Breast epithelium (tissue), 4 donors: ENCODE results near the gene PTPDC1. TPM values are rescaled to one million over a fixed set of nuclear protein-coding genes. Genes with fewer than 3 reads are reported as not detected.

Experiments
- DNase-seq, 2 donors: peaks; one replicate each; pipeline ENCODE4 v3.0.0-alpha.2; 2019; ENCODE audit warnings: low spot score in 2 of 2
- H3K27ac ChIP-seq, 2 donors: fragments of 200-600 bp; sonication (generic) in 1 of 2; one replicate each; pipeline ENCODE4 v1.5.1; 2016 to 2019; ENCODE audit warnings: mild to moderate bottlenecking in 1 of 2
- H3K27me3 ChIP-seq, 2 donors: fragments of 200-600 bp; sonication (generic) in 1 of 2; one replicate each; pipeline versions ENCODE4 v1.5.1 to v1.6.0; 2017 to 2019; ENCODE audit warnings: control low read depth in 1 of 2, mild to moderate bottlenecking in 1 of 2
- H3K36me3 ChIP-seq: fragments of 200-600 bp; one replicate; pipeline ENCODE4 v1.5.1; 2019
- H3K4me1 ChIP-seq, 2 donors: fragments of 200-600 bp; sonication (generic); one replicate each; pipeline ENCODE4 v1.5.1; 2016 to 2019; ENCODE audit warnings: control low read depth in 1 of 2
- H3K4me3 ChIP-seq, 3 donors: fragments of 200-600 bp; sonication (generic); 1 replicate in 2 of 3; 2 replicates in 1 of 3; pipeline ENCODE4 v1.5.1; 2016 to 2019; ENCODE audit warnings: mild to moderate bottlenecking in 3 of 3, moderate library complexity in 2 of 3
- H3K9me3 ChIP-seq, 2 donors: fragments of 200-600 bp; sonication (generic) in 1 of 2; one replicate each; pipeline ENCODE4 v1.5.1; 2016 to 2019; ENCODE audit warnings: control low read depth in 1 of 2
- CTCF ChIP-seq, 3 donors: fragments of 450-650 bp; IDR thresholded peaks; one replicate each; pipeline ENCODE4 v1.5.1; 2016 to 2017; ENCODE audit warnings: antibody characterized with exemption in 3 of 3, mild to moderate bottlenecking in 3 of 3, moderate library complexity in 3 of 3
- POLR2A ChIP-seq: fragments of 450-650 bp; IDR thresholded peaks from one replicate; pipeline ENCODE4 v1.6.1; 2016; ENCODE audit warnings: antibody characterized with exemption, mild to moderate bottlenecking, moderate library complexity
- POLR2AphosphoS5 ChIP-seq, 3 donors: sonication (generic); formaldehyde crosslinking; IDR thresholded peaks; one replicate each; pipeline ENCODE4 v1.6.1; 2017; ENCODE audit warnings: antibody characterized with exemption in 3 of 3
- intact Hi-C: fragments of 100-400 bp; cut with DNase I; formaldehyde crosslinking; loops from one replicate; pipeline ENCODE4 v1.15.1; 2023; ENCODE audit warnings: low total_unique reads
- total RNA-seq, 3 donors: library from RNA; depleted of rRNA; stranded (reverse); fragments of >200 nt; gene quantifications; one replicate each; pipeline ENCODE4 v1.1.0, GENCODE V29; 2016

Gene PTPDC1
- 10 to 100 TPM; 11.4 to 12.1 (median 12.0) TPM for total RNA-seq

GRCh38 chr9:94084314-94084713 is at the start of gene PTPDC1:
TSS of gene PTPDC1 (plus strand) at chr9:94084464. CDS start at chr9:94084531, 67 bp downstream.
- Histone ChIP-seq H3K4me3 (peak within 1 kb of the TSS in 1 of 3 donors; percentile 7), H3K27ac (no peak within 1 kb of the TSS), H3K27me3 (no peaks in the 10 kb centered on the region), H3K36me3 (no peaks in the 10 kb centered on the region), H3K9me3 (no peaks in the 10 kb centered on the region), H3K4me1 (no peaks in the 10 kb centered on the region)
- no peak for DNase-seq
- intact Hi-C loops = no loop called here
- TF ChIP-seq CTCF (IDR thresholded peaks at IDR 0.05) (no peak), POLR2A (no peak)

- intact Hi-C loops = no loop called here
- no peak for DNase-seq
Observed at GRCh38 chr9:94034511-94034910, 49.8 kb upstream of the PTPDC1 start.

GRCh38 chr9:94039786-94040185 is 44.5 kb upstream of the PTPDC1 start:
- no peak for DNase-seq
- H3K4me3 ChIP-seq = no peak overlapping the region
- H3K27ac ChIP-seq = no peak overlapping the region
- TF ChIP-seq CTCF (IDR thresholded peaks at IDR 0.05) = no peak
- TF ChIP-seq POLR2AphosphoS5 (IDR thresholded peaks at IDR 0.05) = no peak
- no peaks in the 10 kb centered on the region for H3K36me3 ChIP-seq
- H3K4me1 ChIP-seq = no peaks in the 10 kb centered on the region
- no peaks in the 10 kb centered on the region for H3K9me3 ChIP-seq
- no peaks in the 10 kb centered on the region for H3K27me3 ChIP-seq
- intact Hi-C loops = no loop called here

More at GRCh38 chr9:94034511-94034910, 49.8 kb upstream of the PTPDC1 start:
- TF ChIP-seq POLR2A (no peak), CTCF (IDR thresholded peaks at IDR 0.05) (no peak), POLR2AphosphoS5 (IDR thresholded peaks at IDR 0.05) (no peak)
- H3K4me1 ChIP-seq = no peaks in the 10 kb centered on the region
- no peak overlapping the region for H3K4me3 ChIP-seq
- no peaks in the 10 kb centered on the region for H3K27me3 ChIP-seq
- H3K36me3 ChIP-seq = no peaks in the 10 kb centered on the region
- H3K27ac ChIP-seq = no peak overlapping the region
- H3K9me3 ChIP-seq = no peaks in the 10 kb centered on the region

- Histone ChIP-seq H3K27me3 (no peaks in the 10 kb centered on the region), H3K27ac (no peak overlapping the region), H3K4me1 (no peaks in the 10 kb centered on the region), H3K4me3 (no peak overlapping the region), H3K36me3 (no peaks in the 10 kb centered on the region), H3K9me3 (no peaks in the 10 kb centered on the region)
- TF ChIP-seq POLR2A (no peak), CTCF (IDR thresholded peaks at IDR 0.05) (no peak), POLR2AphosphoS5 (IDR thresholded peaks at IDR 0.05) (no peak)
- intact Hi-C loops = no loop called here
- DNase-seq = no peak
Observed at GRCh38 chr9:94042516-94043360, 41.5 kb upstream of the PTPDC1 start.

- Histone ChIP-seq H3K9me3 (peaks cover 9 to 14% of the 10 kb centered on the region in 2 donors), H3K27ac (no peak overlapping the region), H3K27me3 (no peaks in the 10 kb centered on the region), H3K4me1 (no peaks in the 10 kb centered on the region), H3K36me3 (no peaks in the 10 kb centered on the region), H3K4me3 (no peak overlapping the region)
- intact Hi-C loops = no loop called here
- DNase-seq = no peak
- TF ChIP-seq POLR2A = no peak
- no peak for TF ChIP-seq POLR2AphosphoS5 (IDR thresholded peaks at IDR 0.05)
- TF ChIP-seq CTCF (IDR thresholded peaks at IDR 0.05) = no peak
Observed at GRCh38 chr9:94054716-94055115, 29.5 kb upstream of the PTPDC1 start.
